ENCODE results near the gene ITGB4. TPM values are rescaled to one million over a fixed set of nuclear protein-coding genes. Genes with fewer than 3 reads are reported as not detected.

Gene ITGB4
- total RNA-seq, 6 donors from 2014 or later = 16.8 to 75.2 (median 41.2) TPM

DNA sequence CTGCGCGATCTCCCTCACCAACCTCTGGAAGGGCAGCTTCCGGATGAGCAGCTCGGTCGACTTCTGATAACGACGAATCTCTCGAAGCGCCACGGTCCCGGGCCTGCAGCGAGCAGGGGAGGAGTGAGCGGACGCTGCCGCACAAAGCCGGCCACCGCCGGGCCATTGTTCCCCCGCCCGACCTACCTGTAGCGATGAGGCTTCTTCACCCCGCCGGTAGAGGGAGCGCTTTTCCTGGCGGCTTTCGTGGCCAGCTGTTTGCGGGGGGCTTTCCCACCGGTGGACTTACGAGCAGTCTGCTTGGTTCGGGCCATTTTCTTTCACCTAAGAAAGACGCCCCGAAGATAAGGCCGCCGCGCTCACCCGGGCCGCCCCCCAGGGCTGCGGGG lies 57.6 kb downstream of the ITGB4 start:
- Histone ChIP-seq H3K9me3 (no peaks in the 10 kb centered on the region), H3K4me3 (peak overlapping the region; percentile 89 to 97 (median 90)), H3K4me1 (peaks cover 33 to 56% (median 40%) of the 10 kb centered on the region in 4 donors), H3K27me3 (no peaks in the 10 kb centered on the region), H3K36me3 (peaks cover 11 to 52% (median 20%) of the 10 kb centered on the region in 4 donors), H3K27ac (peak overlapping the region; percentile 95 to 99 (median 99))
- TF ChIP-seq EP300 (IDR thresholded peaks at IDR 0.05) (no peak), POLR2A (IDR thresholded peaks at IDR 0.05) (no peak), POLR2AphosphoS5 (IDR thresholded peaks at IDR 0.05) (no peak)
- TF ChIP-seq, protein P1, sequence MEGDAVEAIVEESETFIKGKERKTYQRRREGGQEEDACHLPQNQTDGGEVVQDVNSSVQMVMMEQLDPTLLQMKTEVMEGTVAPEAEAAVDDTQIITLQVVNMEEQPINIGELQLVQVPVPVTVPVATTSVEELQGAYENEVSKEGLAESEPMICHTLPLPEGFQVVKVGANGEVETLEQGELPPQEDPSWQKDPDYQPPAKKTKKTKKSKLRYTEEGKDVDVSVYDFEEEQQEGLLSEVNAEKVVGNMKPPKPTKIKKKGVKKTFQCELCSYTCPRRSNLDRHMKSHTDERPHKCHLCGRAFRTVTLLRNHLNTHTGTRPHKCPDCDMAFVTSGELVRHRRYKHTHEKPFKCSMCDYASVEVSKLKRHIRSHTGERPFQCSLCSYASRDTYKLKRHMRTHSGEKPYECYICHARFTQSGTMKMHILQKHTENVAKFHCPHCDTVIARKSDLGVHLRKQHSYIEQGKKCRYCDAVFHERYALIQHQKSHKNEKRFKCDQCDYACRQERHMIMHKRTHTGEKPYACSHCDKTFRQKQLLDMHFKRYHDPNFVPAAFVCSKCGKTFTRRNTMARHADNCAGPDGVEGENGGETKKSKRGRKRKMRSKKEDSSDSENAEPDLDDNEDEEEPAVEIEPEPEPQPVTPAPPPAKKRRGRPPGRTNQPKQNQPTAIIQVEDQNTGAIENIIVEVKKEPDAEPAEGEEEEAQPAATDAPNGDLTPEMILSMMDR (IDR thresholded peaks at IDR 0.05) = peak; percentile 38 to 77 (median 66)
- ATAC-seq (ENCODE audit: low FRiP score in 2 of 2) (peak in 1 of 2 donors; percentile 0), DNase-seq (peak in 1 of 2 donors; percentile 57)
- WGBS, 2 donors = 1% methylated on average over 17 to 33 of the region's 38 CpGs

DNA sequence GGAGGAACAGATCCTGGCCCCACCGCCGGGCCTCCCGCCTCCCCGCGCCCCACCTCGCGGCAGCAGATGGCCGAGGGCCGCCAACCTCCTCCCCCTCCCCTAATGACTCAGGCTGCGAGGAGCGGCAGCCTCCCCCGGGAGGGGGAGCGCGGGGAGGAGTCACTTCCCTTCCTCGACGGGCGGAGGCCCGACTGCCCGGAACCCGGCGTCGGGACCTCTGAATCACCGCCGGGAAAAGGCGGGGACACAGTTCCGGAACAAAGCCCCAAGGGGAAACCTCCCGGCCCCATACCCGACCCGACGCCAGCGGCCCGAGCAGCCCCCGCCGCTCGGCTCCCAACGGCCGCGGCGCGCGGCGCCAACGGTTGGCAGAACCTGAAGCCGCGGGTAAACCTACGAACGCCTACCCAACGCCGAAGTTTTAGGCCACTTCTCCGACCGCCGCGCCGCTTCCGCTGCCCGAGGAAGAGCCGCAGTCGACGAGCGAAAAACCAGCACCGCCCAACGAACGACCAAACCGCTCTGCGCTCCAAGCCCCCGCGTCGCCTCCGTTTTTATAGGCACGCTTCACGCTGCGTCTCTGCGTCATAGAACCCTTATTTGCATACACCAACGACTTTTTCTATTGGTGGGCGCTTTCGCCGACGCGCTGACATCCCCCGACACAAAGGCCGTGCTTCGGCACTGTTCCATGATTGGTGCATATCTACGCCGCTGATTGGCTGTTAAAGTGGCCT lies 58.2 kb downstream of the ITGB4 start:
- Histone ChIP-seq H3K9me3 (no peaks in the 10 kb centered on the region), H3K36me3 (peaks cover 11 to 47% (median 20%) of the 10 kb centered on the region in 4 donors), H3K27ac (peak overlapping the region; percentile 95 to 99 (median 99)), H3K27me3 (no peaks in the 10 kb centered on the region), H3K4me3 (peak overlapping the region; percentile 89 to 97 (median 90)), H3K4me1 (peaks cover 37 to 61% (median 45%) of the 10 kb centered on the region in 4 donors)
- ATAC-seq (ENCODE audit: low FRiP score in 2 of 2) (peak; percentile 88 to 93), DNase-seq (peak; percentile 95)
- WGBS, 2 donors = 0% methylated on average over 18 to 44 of the region's 84 CpGs
- TF ChIP-seq POLR2A (IDR thresholded peaks at IDR 0.05) = peak; percentile 100
- TF ChIP-seq, protein P1 (IDR thresholded peaks at IDR 0.05) = peak in 2 of 6 experiments; percentile 18 to 50
- TF ChIP-seq EP300 (IDR thresholded peaks at IDR 0.05) = peak in 3 of 4 donors; percentile 96 to 97 (median 96)
- peak; percentile 100 for TF ChIP-seq POLR2AphosphoS5 (IDR thresholded peaks at IDR 0.05)

DNA sequence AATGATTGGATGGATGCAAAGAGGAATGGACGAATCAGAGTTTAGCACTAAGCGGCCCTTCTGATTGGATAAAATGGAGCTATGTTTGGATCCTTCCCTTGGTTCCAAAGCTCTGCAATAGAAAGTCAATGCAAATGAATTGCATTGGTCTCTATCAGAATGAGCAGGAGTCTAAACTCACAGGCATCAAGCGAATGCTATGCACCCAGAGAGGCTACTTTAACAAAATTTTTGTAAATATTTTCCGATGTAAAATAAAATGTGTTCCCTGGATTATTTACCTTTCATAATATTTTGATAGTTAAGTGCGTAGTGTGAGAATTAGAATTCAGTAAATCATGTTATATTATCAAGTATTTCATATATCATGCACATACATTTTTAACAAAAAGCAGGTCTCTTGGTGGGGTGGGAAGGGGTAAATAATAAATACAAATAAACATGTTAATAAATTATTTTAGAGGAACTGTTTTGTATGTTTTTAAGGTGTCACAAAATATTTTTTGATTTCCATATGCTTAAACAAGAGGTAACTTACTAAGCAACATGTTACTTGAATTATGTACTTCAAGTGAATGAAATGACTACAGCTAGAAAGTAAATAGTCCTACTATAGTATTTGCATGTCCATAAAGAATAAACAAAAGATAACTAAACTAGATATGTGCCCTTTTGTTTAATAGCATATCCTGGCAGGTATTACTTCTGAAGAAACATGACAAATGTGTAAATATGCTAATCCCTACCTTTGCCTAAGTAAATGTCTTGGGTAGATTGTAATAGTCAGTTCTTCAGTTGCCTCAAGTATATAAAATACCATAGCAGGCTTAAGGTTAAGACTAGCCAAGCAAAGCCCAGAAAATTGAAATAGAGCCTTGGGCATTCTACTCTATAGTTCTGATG lies 59.0 kb downstream of the ITGB4 start:
- Histone ChIP-seq H3K4me3 (peak overlapping the region in 1 of 4 donors; percentile 89), H3K9me3 (no peaks in the 10 kb centered on the region), H3K27ac (peak overlapping the region in 3 of 4 donors; percentile 99), H3K4me1 (peaks cover 37 to 62% (median 44%) of the 10 kb centered on the region in 4 donors), H3K36me3 (peaks cover 11 to 39% (median 18%) of the 10 kb centered on the region in 4 donors), H3K27me3 (no peaks in the 10 kb centered on the region)
- TF ChIP-seq POLR2A (IDR thresholded peaks at IDR 0.05) (no peak), POLR2AphosphoS5 (IDR thresholded peaks at IDR 0.05) (no peak), EP300 (IDR thresholded peaks at IDR 0.05) (no peak)
- TF ChIP-seq, protein P1 (IDR thresholded peaks at IDR 0.05) = no peak
- DNase-seq = no peak
- WGBS, 2 donors = 21 to 23% methylated on average over 5 of the region's 5 CpGs
- no peak for ATAC-seq (ENCODE audit: low FRiP score in 2 of 2)

DNA sequence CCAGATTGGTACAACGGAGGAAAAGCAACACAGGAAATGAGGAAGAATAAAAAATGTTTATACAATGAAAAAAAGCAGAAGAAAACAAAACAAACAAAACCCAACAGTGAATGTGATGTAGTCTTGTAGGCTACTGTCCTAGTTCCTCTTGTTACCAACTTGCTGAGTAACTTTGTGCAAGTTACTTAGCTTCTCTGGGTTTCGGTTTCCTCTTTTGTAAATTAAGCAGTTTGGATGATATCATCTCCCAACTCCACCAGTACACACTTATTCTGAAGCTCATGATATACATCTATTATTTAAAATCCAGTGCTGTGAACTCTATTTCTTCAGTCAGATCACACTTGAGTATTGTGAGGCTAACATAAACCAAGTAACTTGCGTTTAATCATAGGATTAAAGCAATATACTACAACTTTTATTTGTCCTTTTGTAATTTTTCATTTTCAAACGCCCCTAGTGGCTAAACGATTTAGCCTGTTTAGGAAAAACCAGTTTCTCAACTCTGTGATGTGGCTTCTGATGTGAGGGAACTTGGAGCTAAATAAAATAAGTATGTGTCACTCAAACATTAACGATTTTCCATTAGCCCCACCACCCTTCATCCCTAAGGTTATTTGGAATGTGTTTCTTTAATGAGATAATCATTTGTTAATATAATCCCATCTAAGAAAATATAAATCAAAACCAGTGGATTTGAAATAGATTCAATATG lies 62.0 kb downstream of the ITGB4 start:
- Histone ChIP-seq H3K27me3 (no peaks in the 10 kb centered on the region), H3K27ac (peak overlapping the region; percentile 99 to 100 (median 99)), H3K4me1 (peaks cover 33 to 57% (median 38%) of the 10 kb centered on the region in 4 donors), H3K36me3 (peaks cover 5 to 9% (median 8%) of the 10 kb centered on the region in 4 donors), H3K4me3 (peak overlapping the region in 2 of 4 donors; percentile 26 to 64), H3K9me3 (no peaks in the 10 kb centered on the region)
- WGBS, 2 donors = 4 to 6% methylated on average over 6 of the region's 6 CpGs
- ATAC-seq (ENCODE audit: low FRiP score in 2 of 2) (no peak), DNase-seq (no peak)
- no peak for TF ChIP-seq EP300 (IDR thresholded peaks at IDR 0.05)
- TF ChIP-seq, protein P1 (IDR thresholded peaks at IDR 0.05) = peak; percentile 65 to 87 (median 74)
- no peak for TF ChIP-seq POLR2A (IDR thresholded peaks at IDR 0.05)
- peak in 1 of 2 donors; percentile 46 for TF ChIP-seq POLR2AphosphoS5 (IDR thresholded peaks at IDR 0.05)

Measured in upper lobe of left lung (tissue), 6 donors.